ENCODE measurements around the gene KIDINS220.
"Not testable (repeated sequence)": the region's sequence is repeated elsewhere in the genome, so short reads cannot be mapped to it uniquely, and the experiment has no call there.

Gene KIDINS220

DNA sequence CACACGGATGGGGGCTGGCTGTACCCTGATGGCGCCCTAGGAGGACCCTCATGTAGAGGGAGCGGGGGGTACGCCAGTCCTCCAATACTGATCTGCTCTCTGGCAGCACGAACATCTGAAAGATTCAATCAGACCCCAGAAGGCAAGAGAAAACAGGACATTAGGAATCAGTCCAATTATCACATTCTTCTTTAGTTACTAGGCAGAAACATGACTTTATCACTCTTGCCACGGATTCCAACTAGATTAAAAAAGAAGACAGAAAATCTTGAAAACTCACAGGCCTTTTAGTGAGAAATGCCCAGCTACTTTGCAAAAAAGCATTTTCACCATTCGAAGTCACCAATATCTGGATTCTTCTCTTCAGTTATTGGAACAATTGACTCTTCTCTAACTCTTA is 87.2 kb downstream of the KIDINS220 start:
- DNase-seq: no peak

DNA sequence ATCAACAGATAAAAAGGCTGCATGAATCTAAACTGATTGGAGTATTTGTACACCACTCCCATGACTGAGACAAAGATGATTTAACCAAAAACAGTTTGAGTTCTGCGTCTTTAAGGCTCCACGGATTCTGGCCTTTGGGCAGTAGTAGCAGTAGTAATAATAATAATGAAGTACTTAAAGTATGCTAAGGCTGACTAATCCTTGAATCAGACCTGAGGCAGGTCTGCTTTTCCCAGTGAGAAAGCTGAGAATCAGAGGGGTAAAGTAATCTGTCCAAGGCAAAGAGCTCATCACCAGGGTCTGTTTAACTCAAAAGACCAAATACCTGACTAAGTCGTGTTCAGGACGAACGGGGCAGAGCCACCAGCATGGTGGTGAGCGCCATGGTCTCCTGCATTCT is 94.2 kb downstream of the KIDINS220 start:
- no peak for DNase-seq

DNA sequence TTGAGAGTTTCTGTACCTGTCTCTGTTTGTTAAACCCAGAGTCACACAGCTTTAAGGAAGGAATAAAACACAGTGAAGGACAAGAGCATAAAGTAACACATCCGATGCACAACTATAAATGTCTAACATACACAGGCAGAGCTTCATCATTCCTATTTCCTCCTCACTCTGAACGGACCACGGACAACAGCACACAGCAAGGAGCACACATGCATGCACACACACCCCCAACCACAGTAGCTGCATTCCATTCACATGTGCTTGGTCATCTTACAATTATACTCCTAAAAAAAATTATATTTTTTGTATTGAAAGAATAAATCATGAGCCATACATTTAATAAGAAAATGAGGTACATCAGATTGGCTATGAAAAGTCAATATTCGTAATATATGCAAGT is 97.3 kb downstream of the KIDINS220 start:
- DNase-seq: no peak

DNA sequence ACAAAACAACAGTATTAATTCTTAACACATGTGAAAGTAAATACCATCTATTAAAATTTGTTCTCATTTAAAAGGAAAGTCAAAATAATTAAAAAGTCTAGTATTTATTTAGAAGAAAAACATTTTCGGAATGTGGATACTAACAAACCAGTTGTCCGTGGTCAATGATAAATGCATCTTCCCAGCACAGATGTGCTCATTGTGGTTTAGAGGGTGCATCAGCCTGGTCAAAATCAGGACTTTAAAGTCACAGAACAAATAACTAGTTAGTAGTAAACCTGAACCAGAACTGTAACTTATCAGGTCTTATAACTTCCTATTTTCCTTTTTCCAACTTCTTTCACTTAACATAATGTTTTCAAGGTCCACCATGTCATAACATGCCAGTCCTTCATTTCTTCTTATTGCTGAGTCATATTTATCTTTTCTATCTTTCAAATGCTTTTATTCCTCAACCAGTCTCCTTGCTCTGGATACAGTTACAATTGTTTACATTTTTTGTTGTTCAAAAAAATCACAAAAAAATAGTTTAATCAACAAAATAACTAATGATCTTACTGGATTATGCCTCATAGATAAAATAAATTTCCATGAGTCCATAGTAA is 99.7 kb downstream of the KIDINS220 start:
- DNase-seq: no peak

DNA sequence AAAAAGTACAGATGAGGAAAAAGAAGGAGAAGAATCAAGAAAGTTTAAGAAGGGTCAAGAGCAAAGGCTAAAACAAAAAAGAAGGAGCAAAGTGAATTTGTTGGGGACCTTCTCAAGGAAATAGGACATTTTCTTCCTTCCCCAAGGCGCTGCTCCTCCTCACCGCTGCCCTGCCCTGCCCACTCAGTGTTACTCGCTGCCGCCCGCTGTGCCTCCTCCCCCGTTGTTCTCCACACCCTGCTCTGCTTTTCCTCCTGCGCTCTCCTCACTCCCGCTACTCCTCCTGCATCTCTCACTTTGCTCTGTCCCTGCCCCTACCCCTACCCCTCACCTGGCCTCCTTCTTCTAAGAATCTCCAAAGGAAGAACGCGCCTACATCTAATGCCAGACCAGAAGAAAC is 104.8 kb downstream of the KIDINS220 start:
- no peak for DNase-seq

DNA sequence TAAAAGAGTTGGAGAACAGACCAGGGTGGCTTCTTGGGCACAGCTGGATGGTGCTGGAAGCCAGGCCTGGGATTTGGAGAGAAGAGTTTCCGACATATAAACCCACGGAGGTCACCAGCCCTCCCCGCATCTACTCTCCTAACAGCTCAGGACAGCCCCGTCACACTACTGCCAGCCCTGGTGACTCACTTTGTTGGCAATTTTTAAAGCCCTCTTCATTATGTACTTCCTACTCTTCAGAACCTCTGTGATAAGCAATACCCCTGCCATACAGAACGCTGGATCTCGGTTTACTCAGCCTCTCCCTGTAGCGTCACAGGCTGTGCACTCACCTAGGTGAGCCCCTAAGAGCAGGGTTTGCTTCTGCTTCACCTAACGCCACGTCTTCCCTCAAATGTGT is 107.5 kb downstream of the KIDINS220 start:
- no peak for DNase-seq

DNA sequence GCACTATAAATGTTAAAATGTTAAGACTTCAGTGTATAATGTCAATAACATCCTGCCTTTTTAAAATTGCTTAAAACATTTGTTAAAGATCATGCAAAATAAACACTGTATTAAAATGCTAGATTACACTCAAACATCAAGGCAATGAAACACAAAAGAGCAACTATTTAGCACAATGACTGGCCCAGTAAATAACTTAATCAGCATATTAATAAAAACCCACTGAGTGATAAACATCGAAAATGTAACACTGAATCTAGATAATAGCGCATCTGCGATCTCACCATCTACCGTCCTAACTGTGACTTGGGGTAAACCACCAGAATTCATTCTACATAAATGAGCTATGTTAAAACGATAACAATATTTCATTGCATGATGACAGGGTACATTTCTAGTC is 108.3 kb downstream of the KIDINS220 start:
- not testable (repeated sequence) for DNase-seq

DNA sequence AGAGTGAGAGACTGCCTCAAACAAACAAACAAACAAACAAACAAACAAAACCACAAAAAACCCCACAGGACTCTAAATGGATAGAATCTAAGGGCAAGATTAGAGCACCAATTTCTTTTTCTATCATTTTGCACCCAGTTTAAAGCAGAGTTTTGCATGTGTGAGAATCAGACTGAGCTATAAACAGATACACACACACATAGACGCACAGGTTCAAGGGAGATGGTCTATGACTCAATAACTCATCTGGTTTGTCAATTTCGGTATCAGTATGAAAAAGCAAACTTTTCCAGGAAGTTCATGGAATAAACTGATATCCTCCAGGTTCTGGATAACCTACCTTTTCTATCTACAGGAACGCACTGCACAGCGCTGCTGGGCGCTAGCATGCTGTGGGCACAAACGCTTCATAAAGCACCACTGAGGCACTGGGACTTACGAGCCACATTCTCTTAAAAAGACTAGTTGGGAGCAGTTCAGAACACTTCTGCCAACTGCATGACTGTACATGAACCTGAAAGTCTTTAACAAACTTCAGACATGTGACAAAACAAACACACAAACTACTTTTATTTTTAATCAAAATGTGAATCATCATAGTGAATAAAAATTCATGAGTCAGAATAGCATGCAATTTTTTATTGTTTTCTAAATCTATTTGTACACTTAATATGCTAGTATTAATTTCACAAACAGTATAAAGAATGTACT is 109.0 kb downstream of the KIDINS220 start:
- DNase-seq: no peak

DNA sequence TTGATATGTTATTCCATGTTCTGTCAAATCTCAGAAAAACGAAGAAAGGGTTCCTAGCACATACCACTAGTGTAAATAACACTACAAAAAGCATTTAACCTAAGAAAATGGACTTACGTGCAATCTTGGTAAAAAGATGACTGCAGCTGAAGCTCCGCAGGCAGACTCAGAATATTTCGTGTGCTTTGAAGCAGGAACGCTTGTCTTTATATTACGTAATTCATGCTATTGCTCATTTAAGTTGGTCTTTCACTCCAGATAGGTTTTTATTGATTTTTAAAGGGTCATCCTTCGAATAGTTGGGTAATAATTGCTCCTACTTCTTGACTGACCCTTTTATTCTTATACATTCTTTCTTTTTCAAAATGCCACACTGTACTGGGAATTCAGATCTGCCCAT is 111.6 kb downstream of the KIDINS220 start:
- DNase-seq: no peak

DNA sequence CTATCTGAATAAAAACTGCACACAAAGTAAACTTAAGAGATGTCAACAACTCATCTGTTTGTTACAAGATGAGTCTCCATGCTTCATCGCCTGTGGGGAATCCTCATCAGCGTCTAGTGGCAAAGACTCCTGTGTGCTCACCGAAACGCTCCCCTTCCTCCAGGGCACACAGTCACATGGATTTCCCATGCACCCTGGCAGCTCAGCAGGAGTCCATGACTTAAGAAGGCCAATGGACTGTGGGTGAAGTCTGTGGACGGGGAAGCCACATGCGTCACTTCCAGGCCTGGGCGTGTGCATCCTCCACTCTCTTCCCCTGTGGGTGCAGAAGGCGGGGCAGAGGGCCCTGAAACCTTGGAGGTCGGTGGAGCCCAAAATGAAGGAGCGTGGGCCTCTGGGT is 114.4 kb downstream of the KIDINS220 start:
- DNase-seq: no peak

DNA sequence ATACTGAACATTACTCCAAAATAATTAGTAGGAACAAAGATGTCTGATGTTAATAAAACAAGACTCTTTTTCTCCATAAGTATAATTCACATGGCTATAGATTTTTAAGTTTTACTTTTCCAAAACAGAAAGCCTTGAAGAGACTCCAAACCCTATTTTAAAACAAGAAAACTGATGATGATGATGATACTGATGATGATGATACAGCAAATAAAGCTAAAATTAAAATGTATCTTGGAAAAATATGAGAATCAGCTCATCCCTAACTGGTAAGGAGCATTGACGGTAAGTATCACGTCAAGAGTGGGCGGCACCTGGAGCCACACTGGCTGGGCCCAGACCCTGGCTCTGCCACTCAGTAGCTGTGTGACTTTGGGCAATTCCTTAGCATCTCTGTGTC is 116.0 kb downstream of the KIDINS220 start:
- no peak for DNase-seq

DNA sequence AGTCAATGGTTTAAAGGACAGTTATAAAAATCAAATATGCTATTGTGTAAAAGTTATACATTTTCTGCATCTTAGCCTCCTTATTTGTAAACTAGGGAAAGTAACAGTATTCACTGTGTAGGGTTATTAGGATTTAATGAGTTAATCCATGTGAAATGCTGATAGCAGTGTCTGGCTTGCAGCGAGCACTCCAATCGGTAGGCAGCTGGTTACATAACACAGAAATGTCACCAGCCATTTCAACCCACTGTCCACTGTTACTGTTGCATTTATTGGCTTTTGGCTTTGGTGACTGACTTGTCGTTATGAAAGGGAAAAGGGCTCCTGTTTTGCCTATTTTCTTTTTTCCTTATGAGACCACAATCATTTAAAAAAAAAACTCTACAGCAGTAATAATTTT is 116.7 kb downstream of the KIDINS220 start:
- no peak for DNase-seq

DNA sequence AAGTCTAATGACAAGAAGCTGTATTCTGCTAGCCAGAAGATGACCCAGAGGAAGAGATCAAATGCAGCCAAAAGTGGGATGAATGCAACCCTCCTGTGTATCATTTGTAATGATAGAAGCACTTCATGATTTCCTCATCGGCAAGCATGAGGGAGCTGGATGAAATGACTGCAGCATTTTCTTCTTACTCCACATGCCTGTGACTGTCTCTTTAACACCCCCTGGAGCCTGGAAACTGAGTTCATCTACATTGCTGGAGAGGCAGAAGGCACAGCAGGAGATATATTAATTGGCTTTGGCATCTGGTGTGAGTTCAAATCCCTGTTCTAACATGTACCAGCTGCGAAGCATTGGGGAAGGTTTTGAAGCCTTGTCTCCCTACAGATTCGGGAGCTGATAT is 117.9 kb downstream of the KIDINS220 start:
- DNase-seq: peak; percentile 58

DNA sequence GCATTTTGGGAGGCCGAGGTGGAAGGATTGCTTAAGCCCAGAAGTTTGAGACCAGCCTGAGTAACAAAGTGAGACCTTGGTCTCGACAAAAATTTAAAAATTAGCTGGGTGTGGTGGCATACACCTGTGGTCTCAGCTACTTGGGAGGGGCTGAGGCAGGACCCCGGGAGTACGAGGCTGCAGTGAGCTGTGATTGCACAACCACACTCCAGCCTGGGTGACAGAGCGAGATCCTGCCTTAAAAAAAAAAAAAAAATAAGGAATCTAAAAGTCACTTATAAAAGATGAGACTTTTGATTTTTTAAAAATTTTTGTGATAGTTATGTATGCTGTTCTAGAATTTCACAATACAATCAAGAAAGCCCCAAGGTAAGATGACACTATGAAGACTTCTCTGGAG is 122.4 kb downstream of the KIDINS220 start:
- DNase-seq: no peak

DNA sequence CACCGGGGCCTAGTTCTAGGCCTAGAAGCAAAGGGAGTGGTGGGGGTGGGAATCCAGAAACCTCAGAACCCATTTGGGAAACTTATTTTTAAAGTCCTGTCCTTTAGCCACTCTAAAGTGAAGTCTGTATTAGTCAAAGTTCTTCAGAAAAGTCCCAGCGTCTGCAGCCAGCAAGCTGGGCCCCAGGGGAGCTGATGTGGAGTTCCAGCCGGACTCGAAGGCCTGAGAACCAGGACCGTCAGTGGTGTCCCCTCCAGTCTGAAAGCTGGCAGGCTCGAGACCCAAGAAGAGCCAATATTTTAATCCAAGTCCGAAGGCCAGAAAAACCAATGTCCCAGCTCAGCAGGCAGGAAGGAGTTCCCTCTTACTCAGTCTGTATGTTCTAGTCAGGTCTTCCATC is 123.1 kb downstream of the KIDINS220 start:
- no peak for DNase-seq

DNA sequence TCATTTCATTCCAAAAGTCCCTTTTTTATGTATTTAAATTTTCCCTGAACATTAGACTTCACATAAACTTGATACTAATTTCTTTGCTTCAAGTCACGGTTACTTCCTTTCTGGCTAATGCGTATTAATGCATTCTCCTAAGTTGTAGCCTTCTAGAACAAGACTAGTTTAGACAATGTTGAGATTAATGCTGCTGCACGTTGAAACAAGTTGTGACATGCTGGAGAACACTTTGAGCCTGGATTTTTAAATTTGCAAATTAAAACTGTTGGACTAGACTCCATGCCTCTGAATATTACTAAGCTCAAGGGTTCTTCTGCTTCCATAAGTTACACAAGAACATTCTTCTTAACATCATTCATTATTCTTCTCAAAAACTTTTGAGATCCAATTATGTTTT is 126.5 kb downstream of the KIDINS220 start:
- no peak for DNase-seq

DNA sequence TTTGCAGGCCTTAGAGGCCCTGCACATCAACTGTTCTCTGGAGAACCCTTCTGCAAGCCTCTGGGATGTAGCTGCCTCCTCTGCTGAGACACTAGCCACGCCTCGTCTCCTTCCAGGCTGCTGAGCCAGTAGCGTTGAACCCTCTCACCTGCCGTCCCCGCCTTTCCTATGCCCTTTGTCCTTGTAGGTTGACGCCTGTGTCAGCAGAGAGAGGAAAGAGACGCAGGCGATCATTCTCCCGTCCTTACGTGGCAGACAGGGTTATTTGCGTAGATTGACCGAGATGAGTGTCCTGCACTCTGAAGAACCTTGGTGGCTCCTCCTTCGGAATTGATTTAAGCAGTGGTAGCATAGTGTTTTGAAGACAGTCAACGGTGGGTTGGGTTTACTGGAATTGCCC is 127.8 kb downstream of the KIDINS220 start:
- no peak for DNase-seq

DNA sequence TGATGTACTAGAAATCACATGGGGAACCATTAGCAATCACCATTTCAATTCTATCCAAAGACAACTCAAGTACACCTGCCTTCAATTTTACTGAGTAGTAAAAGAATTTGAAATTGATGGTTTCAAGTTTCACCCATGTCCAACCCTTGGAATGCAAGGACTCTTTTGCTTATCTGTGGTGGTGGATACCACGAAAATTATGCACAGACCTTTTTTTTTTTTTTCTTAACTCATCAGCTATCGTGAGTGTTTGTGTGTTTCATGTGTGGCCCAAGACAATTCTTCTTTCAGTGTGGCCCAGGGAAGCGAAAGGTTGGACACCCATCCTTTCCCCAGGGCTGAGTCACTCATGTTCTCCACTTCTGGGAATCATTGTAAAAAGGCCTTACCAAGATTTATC is 132.5 kb downstream of the KIDINS220 start:
- DNase-seq: no peak

DNA sequence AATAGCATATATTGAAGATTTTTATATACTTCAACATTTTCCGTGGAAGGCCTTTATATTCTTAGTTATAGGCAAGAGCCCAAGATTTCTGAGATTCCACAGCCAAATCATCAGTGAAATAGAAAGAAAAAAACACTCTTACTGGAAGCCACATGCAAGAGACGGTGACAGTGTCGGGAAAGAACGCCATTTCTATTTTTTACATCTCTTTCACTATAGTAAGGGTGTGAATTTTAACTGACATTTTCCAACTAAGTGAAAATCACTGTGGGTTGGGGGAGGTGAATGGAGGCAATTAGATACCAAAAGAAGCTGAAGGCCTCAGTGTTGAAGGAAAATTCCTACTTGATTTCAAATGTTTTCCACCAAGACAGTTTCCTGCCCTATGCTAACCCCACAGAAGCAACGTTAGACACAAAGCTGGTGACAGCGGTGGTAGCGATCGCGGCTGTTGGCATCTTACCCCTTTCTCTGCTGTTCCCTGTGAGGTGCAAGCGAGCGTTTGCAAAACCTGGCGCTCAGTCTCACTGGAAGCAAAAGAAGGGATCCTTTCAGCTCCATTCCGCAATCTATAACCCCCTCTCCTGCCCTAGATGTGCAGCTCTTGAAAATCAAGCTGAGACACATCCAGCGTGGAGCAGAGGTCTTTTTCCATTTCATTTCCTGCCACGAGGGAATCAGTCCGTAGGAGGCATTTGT is 135.6 kb downstream of the KIDINS220 start:
- DNase-seq: no peak

DNA sequence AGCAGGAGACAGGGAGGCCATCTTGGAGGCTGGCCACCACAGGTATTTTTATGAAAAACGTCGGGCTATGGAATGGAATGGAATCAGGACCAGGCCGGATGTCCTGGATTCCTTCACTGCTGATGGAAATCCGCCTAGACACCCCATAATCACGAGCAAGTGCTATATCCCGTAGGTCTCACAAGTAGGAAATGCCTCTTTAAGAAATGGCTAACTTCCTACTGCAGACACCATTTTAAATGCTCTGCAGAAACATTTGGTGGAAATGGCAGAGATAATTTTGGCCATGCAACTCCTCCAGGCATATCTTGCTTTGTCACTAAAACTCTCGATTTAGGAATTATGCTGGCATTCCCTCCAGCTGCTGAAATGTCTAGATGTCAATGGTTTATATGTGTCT is 137.6 kb downstream of the KIDINS220 start:
- no peak for DNase-seq

DNA sequence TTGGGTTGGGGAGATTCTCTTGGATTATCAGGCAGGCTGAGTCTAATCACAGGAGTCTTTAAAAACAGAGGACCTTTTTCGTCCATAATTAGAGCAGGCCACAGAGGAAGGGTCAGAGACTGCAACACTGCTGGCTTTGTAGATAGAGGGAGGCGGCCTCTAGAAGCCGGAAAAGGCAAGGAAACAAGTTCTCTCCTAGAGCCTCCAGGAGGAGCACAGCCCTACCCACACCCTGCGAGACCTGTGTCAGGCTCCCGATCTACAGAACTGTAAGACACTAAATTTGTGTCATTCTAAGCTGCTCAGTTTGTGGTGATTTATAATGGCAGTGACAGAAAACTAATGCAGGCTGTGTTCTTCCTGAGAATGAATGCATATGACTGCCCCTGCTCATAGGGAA is 140.2 kb downstream of the KIDINS220 start:
- DNase-seq: no peak

DNA sequence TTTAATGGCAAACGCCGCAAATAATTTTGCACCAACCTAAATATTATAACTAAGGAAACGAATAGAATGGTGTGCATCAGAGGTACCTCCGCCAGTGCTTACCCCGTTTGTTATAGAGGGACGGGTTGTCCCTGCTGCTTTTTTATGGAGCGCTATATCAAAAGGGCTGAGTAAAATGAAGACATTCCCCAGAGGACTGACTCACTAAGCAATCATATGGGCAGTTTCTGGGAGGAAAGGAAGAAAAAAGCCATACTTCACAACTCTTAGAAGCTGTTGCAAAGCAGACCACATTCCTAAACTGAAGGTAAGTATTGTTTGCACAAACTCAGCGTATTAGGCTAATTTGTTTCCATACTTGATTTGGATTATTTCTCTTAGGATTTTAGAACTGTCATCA is 142.7 kb downstream of the KIDINS220 start:
- no peak for DNase-seq

DNA sequence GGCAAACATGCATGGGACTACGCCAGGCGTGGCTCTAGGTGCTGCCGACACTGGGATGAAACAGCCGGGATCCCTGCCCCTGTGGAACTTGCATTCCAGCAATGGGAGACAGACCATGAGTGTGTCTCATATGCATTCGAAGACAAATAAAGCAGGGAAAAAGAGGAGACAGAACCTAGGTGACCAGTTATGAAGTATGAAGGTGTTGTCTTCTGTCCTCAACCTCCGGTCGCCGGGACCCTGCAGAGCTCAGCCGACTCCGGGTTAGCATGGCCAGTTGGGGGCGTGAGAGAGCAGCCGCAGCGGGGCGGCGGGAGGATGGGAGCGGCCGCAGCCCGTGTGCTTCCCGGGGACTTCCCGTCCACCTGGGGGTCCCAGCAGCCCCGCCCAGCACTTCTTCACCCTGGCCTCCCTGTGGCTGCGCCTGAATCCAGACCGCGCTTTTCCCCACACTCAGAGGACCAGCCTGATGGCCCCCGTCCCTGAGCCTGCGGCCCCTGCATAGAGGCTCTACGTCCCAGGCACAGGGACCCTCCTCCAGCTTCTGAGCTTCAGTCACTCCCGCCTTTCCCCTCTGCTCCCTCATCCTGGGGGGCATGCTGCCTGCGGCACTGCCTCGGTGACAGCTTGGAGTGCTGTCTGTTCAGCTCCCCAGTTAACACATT is 144.1 kb downstream of the KIDINS220 start:
- no peak for DNase-seq

DNA sequence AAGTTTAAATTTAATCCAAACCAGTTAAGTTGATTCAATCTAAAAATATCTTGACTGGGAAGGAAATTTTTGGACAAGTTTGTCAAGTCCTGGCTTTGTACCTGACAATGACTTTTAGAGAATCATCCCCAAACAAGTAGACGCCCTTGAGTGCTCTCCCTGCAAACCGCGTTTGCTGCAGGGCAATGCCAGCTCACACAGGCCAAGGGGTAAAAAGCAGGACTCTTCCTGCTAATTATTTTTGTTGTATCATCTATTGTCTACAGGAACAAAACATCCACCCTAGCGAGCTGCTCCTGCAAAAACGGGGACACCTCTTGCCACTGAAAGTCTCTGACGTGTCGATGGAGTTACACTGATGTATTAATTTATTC is 144.6 kb downstream of the KIDINS220 start:
- DNase-seq: no peak

Measured in NCI-H1694 (cell line).